T-cell (primary cell): Measurements from ENCODE around the gene BCKDHB. TPM values are rescaled to one million over a fixed set of nuclear protein-coding genes. Genes with fewer than 3 reads are reported as not detected.
A peak's percentile ranks its signal among the peaks of the same experiment; 100 is the strongest.

Source experiments
- ATAC-seq, 4 experiments: fragments of 200-7000 bp in 3 of 4; fragments of 150-1000 bp in 1 of 4; cut with Tn5 transposase; replicated peaks in 1 of 4; 1 replicate in 3 of 4; 2 replicates in 1 of 4; pipeline ENCODE4 v1.10.0; 2021; ENCODE audit warnings: moderate library complexity in 3 of 4, mild to moderate bottlenecking in 2 of 4, moderate number of reproducible peaks in 1 of 4
- CTCF ChIA-PET, 2 donors: fragments of 300-600 bp; sonication (Branson Sonifier 250); formaldehyde crosslinking; loops; one replicate each; lab custom pipeline; 2022; ENCODE audit warnings: antibody characterized with exemption in 2 of 2; lab: Charles Lee
- POLR2A ChIA-PET, 2 donors: fragments of 300-600 bp; sonication (Branson Sonifier 250); formaldehyde crosslinking; loops; one replicate each; lab custom pipeline; 2022; ENCODE audit warnings: antibody characterized with exemption in 2 of 2; lab: Charles Lee
- DNase-seq, 35 experiments: peaks; one replicate each; pipeline versions ENCODE4 v3.0.0 to v3.0.0-alpha.2; 2013 to 2023
- H3K27ac ChIP-seq: one replicate; pipeline ENCODE4 v1.5.1; 2013; ENCODE audit warnings: low read length
- H3K27me3 ChIP-seq, 2 experiments: replicated peaks in 1 of 2; 1 replicate in 1 of 2; 2 replicates in 1 of 2; pipeline versions ENCODE4 v1.6.1 to v1.7.0; 2013; ENCODE audit warnings: low read length in 1 of 2, mixed read lengths in 1 of 2; ENCODE audit not compliant: control insufficient read depth in 2 of 2, insufficient read depth in 2 of 2; ENCODE audit errors: extremely low read depth in 1 of 2
- H3K36me3 ChIP-seq, 2 donors: 1 replicate in 1 of 2; 2 replicates in 1 of 2; pipeline versions ENCODE4 v1.6.1 to v1.7.0; 2013; ENCODE audit warnings: low read length in 1 of 2; ENCODE audit not compliant: control insufficient read depth in 2 of 2, insufficient read depth in 1 of 2; ENCODE audit errors: extremely low read depth in 1 of 2
- H3K4me1 ChIP-seq, 2 experiments: 1 replicate in 1 of 2; 2 replicates in 1 of 2; pipeline versions ENCODE4 v1.6.1 to v1.7.0; 2013; ENCODE audit warnings: low read length in 2 of 2, mixed read lengths in 1 of 2; ENCODE audit not compliant: insufficient read depth in 2 of 2, control insufficient read depth in 1 of 2; ENCODE audit errors: extremely low read depth in 1 of 2
- H3K4me3 ChIP-seq, 2 donors: 1 replicate in 1 of 2; 2 replicates in 1 of 2; pipeline versions ENCODE4 v1.5.1 to v1.7.0; 2013; ENCODE audit warnings: mild to moderate bottlenecking in 2 of 2, low read length in 1 of 2, moderate library complexity in 1 of 2; ENCODE audit not compliant: control insufficient read depth in 1 of 2; ENCODE audit errors: extremely low read depth in 1 of 2
- H3K9me3 ChIP-seq: 2 replicates; pipeline ENCODE4 v1.7.0; 2013
- H3K27ac Mint-ChIP-seq, 2 donors: one replicate each; pipeline ENCODE4 v1.8.0; 2020 to 2021; ENCODE audit warnings: mild to moderate bottlenecking in 2 of 2, mixed read lengths in 2 of 2
- H3K27me3 Mint-ChIP-seq, 2 donors: one replicate each; pipeline ENCODE4 v1.8.0; 2021 to 2022; ENCODE audit warnings: mixed read lengths in 2 of 2
- H3K36me3 Mint-ChIP-seq: one replicate; pipeline ENCODE4 v1.8.0; 2021; ENCODE audit warnings: mixed read lengths
- H3K4me1 Mint-ChIP-seq, 3 donors: one replicate each; pipeline ENCODE4 v1.8.0; 2020 to 2022; ENCODE audit warnings: mixed read lengths in 3 of 3, mild to moderate bottlenecking in 1 of 3
- H3K4me3 Mint-ChIP-seq, 3 donors: one replicate each; pipeline ENCODE4 v1.8.0; 2020 to 2022; ENCODE audit warnings: mild to moderate bottlenecking in 3 of 3, mixed read lengths in 3 of 3, moderate library complexity in 3 of 3
- H3K9me3 Mint-ChIP-seq, 3 donors: one replicate each; pipeline ENCODE4 v1.8.0; 2020 to 2022; ENCODE audit warnings: mixed read lengths in 3 of 3
- WGBS: methylation state at CpG from one replicate; pipeline ENCODE4 v1.1.5; 2013; ENCODE audit warnings: missing lambda C conversion rate; ENCODE audit not compliant: insufficient coverage; 5-methylcytosine and 5-hydroxymethylcytosine counted together
- total RNA-seq, 35 experiments: library from RNA in 6 of 35; stranded (reverse) in 6 of 35; fragments of 120-200 nt in 1 of 35; gene quantifications; one replicate each; pipeline versions ENCODE4 v1.2.1 to v1.2.4 and lab custom pipeline; 2013 to 2026

BCKDHB gene
- total RNA-seq, 5 donors from 2014 or later (not counting 1 experiment from before 2014, with no cell fraction given): 14.1 to 18.7 (median 15.2) TPM

DNA sequence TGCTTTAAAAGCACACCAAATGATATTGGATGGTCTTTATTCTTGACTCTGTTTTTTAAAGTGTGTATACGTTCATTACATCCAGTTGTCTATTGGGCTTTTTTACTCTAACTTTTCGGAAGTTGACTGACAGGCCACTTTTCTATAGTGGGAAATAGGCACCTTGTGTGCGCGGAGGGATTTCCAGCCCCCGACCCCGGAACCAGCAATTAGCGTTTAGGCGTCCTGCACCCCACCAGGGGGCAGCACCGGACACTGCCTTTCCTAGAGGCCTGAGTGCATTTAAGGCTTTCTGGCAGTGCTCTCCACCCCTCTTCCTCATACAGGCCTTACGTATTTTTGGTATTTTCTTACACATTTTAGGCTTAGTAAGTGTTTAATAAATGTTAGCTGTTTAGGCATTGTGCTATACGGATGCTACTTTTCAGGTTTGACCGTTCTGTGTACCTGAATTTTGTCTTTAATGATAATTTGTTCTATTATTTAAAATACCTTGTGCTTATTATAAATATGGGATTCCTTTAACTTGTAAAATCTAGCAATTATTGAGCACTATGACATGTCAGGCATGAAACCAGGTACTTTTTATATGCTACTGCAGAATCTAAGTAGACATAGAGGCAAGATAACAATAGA is 231.8 kb downstream of the BCKDHB start:
- ChIA-PET CTCF (interaction anchor here in 1 of 2 donors (2.2 kb wide), 1 partner anchor 1415 kb away, joined by 8 read pairs; the partner anchor contains the start of gene TENT5A), POLR2A (no interaction called here)
- ATAC-seq (peak in 3 of 4 experiments; percentile 42 to 73 (median 47)), DNase-seq (peak; percentile 16 to 70 (median 52))
- H3K4me3 Mint-ChIP-seq: no peak overlapping the region
- H3K27me3 Mint-ChIP-seq: no peaks in the 10 kb centered on the region
- no peaks in the 10 kb centered on the region for H3K4me1 ChIP-seq
- no peaks in the 10 kb centered on the region for H3K27me3 ChIP-seq
- H3K4me3 ChIP-seq: no peak overlapping the region
- H3K36me3 ChIP-seq: no peaks in the 10 kb centered on the region
- H3K27ac ChIP-seq: no peak overlapping the region
- H3K9me3 Mint-ChIP-seq: no peaks in the 10 kb centered on the region
- WGBS: no CpG with 5 or more reads among the region's 12 CpGs
- H3K36me3 Mint-ChIP-seq: no peaks in the 10 kb centered on the region
- H3K27ac Mint-ChIP-seq: no peak overlapping the region
- H3K9me3 ChIP-seq: no peaks in the 10 kb centered on the region
- H3K4me1 Mint-ChIP-seq: peaks cover 0 to 2% (median 1%) of the 10 kb centered on the region in 3 donors

DNA sequence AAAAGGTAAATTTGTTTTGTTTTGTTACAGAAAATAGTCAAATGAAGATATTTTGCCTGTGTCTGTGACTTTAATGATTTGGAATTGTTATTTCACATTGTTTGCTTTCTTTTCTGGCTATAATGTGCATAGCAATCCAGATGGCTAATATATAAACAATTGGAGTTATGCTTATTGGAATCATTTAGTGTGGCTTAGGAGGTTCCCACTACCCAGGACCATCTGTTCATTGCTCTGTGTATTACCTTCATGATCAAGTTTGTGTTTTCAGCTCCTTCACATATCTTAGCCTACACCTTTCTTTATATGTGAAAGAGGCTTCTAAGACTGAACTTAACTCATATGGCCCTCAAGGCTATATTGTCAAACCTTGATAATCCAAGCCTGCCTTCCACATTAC is 232.9 kb downstream of the BCKDHB start:
- H3K9me3 ChIP-seq: no peaks in the 10 kb centered on the region
- no peaks in the 10 kb centered on the region for H3K9me3 Mint-ChIP-seq
- no peak overlapping the region for H3K27ac ChIP-seq
- H3K27ac Mint-ChIP-seq: no peak overlapping the region
- DNase-seq: no peak
- H3K27me3 Mint-ChIP-seq: no peaks in the 10 kb centered on the region
- ChIA-PET CTCF (interaction anchor here in 1 of 2 donors (0.8 kb wide), 1 partner anchor 1414 kb away, joined by 3 read pairs; no protein-coding TSS in a partner anchor), POLR2A (no interaction called here)
- H3K27me3 ChIP-seq: no peaks in the 10 kb centered on the region
- H3K36me3 Mint-ChIP-seq: no peaks in the 10 kb centered on the region
- no peak for ATAC-seq
- H3K4me3 Mint-ChIP-seq: no peak overlapping the region
- H3K4me1 ChIP-seq: no peaks in the 10 kb centered on the region
- no peaks in the 10 kb centered on the region for H3K36me3 ChIP-seq
- no peak overlapping the region for H3K4me3 ChIP-seq
- peaks cover 0 to 2% (median 1%) of the 10 kb centered on the region in 3 donors for H3K4me1 Mint-ChIP-seq

DNA sequence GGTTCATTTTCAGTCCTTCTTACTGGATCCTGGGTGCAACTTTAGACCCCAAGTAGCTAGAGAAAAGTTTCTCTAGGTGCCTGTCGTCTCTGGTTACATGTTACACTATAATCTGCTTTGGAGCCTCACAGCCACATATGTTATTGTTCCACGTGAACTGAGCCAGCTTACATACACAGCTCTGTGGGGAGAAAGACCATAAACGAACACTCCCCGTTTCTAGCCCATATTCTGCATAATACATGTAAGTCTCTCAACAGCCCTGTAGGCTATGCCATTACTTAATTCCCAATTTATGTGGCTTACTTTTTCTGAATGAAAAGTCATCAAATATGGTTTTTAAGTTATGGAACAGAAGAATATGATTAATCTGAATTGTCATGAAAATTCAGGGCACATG is 233.8 kb downstream of the BCKDHB start:
- CTCF ChIA-PET: interaction anchor here in 1 of 2 donors (0.8 kb wide), 1 partner anchor 1413 kb away, joined by 3 read pairs; no protein-coding TSS in a partner anchor
- Histone ChIP-seq H3K9me3 (no peaks in the 10 kb centered on the region), H3K4me3 (no peak overlapping the region), H3K27ac (no peak overlapping the region), H3K27me3 (no peaks in the 10 kb centered on the region), H3K4me1 (no peaks in the 10 kb centered on the region), H3K36me3 (no peaks in the 10 kb centered on the region)
- Mint-ChIP-seq H3K27me3 (no peaks in the 10 kb centered on the region), H3K4me1 (peaks cover 0 to 2% (median 1%) of the 10 kb centered on the region in 3 donors), H3K36me3 (no peaks in the 10 kb centered on the region), H3K4me3 (no peak overlapping the region), H3K9me3 (no peaks in the 10 kb centered on the region), H3K27ac (no peak overlapping the region)
- no peak for DNase-seq
- POLR2A ChIA-PET: no interaction called here
- no peak for ATAC-seq
- 100% methylated on average over 2 of the region's 4 CpGs for WGBS

DNA sequence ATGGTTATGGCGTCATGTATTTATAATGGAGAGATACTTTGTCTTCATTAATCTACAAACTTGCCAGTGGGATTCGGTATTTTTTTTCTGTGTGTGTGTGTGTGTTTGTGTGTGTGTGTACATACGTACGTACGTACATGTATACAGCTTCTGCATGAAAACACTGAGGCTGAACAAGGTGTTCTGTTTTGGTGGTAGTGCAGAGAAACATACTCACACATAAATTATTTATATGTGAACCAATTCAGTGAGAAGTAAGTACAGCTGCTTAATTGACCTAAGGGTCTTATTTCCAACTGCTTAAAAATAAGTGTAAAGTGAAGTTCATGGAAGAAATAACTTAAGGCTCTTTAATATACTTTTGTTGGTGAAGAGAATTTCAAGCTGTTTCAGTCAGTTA is 234.2 kb downstream of the BCKDHB start:
- Histone ChIP-seq H3K9me3 (no peaks in the 10 kb centered on the region), H3K27me3 (no peaks in the 10 kb centered on the region), H3K27ac (no peak overlapping the region), H3K4me1 (no peaks in the 10 kb centered on the region), H3K4me3 (no peak overlapping the region), H3K36me3 (no peaks in the 10 kb centered on the region)
- no peak for DNase-seq
- WGBS: no CpG with 5 or more reads among the region's 5 CpGs
- peaks cover 3% of the 10 kb centered on the region for H3K36me3 Mint-ChIP-seq
- peaks cover 0 to 2% (median 1%) of the 10 kb centered on the region in 3 donors for H3K4me1 Mint-ChIP-seq
- H3K27ac Mint-ChIP-seq: no peak overlapping the region
- no peaks in the 10 kb centered on the region for H3K9me3 Mint-ChIP-seq
- no peaks in the 10 kb centered on the region for H3K27me3 Mint-ChIP-seq
- H3K4me3 Mint-ChIP-seq: no peak overlapping the region
- ChIA-PET CTCF (no interaction called here), POLR2A (no interaction called here)
- ATAC-seq: no peak

DNA sequence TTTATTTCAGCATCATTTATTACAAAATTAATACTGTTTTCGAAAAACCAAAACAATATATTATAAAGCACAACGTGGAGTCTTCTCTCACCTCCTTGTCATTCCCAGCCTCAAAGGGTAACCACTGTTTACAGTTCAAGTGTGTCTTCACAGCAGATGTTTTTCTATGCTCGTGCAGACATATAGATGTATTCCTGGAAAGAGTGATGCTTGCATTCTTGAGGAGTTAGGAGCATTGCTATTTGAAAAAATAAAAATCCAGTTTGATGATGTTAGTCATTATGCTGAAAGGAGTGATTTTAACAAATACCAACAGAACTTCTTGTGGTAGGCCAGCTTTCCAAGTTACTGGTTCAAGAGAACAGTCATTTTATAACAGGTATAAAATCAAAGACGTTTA is 234.9 kb downstream of the BCKDHB start:
- CTCF ChIA-PET: interaction anchor here (0.6 kb wide), 2 partner anchors 9 to 1415 kb away, joined by 3 to 5 read pairs; no protein-coding TSS in a partner anchor
- WGBS: 70% methylated on average over 2 of the region's 4 CpGs
- H3K9me3 Mint-ChIP-seq: no peaks in the 10 kb centered on the region

DNA sequence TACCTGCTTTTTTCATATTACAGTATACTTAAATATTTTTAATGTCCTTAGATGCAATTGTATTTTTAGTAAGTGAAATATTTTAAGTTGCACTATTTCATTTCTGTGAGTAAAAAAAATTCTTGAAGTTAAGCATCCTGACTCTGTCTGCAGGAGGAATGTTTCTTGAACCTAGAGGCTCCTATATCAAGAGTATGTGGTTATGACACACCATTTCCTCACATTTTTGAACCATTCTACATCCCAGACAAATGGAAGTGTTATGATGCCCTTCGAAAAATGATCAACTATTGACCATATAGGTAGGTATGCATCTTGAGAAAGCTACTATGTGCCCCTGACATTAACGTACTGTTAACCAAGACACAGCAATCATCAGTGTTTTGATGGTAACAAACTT is 237.0 kb downstream of the BCKDHB start:
- ATAC-seq (no peak), DNase-seq (no peak)
- ChIA-PET POLR2A (no interaction called here), CTCF (no interaction called here)
- no peaks in the 10 kb centered on the region for H3K27me3 ChIP-seq
- Mint-ChIP-seq H3K9me3 (no peaks in the 10 kb centered on the region), H3K4me1 (no peaks in the 10 kb centered on the region), H3K36me3 (peaks cover 3% of the 10 kb centered on the region), H3K27me3 (no peaks in the 10 kb centered on the region), H3K4me3 (no peak overlapping the region), H3K27ac (no peak overlapping the region)
- no peaks in the 10 kb centered on the region for H3K9me3 ChIP-seq
- no peaks in the 10 kb centered on the region for H3K36me3 ChIP-seq
- H3K4me1 ChIP-seq: no peaks in the 10 kb centered on the region
- 100% methylated on average over 1 of the region's 2 CpGs for WGBS
- H3K4me3 ChIP-seq: no peak overlapping the region
- no peak overlapping the region for H3K27ac ChIP-seq

More for the DNA sequence above, 234.9 kb downstream of the BCKDHB start:
- H3K4me3 ChIP-seq: no peak overlapping the region
- H3K4me3 Mint-ChIP-seq: no peak overlapping the region
- H3K27ac Mint-ChIP-seq: no peak overlapping the region
- no peak overlapping the region for H3K27ac ChIP-seq
- H3K4me1 ChIP-seq: no peaks in the 10 kb centered on the region
- no peaks in the 10 kb centered on the region for H3K27me3 ChIP-seq
- no peaks in the 10 kb centered on the region for H3K9me3 ChIP-seq
- H3K36me3 Mint-ChIP-seq: peaks cover 3% of the 10 kb centered on the region
- no peak for ATAC-seq
- H3K4me1 Mint-ChIP-seq: peaks cover 0 to 2% (median 1%) of the 10 kb centered on the region in 3 donors
- H3K27me3 Mint-ChIP-seq: no peaks in the 10 kb centered on the region
- POLR2A ChIA-PET: no interaction called here
- no peaks in the 10 kb centered on the region for H3K36me3 ChIP-seq
- DNase-seq: no peak
